IMR-90 (cell line): ENCODE data around the gene IGF2R. TPM values are rescaled to one million over a fixed set of nuclear protein-coding genes. Genes with fewer than 3 reads are reported as not detected.

Experiments used
- ATAC-seq: fragments of 200-7000 bp; cut with Tn5 transposase; 2 replicates; pipeline ENCODE4 v1.9.1; 2020; ENCODE audit warnings: low read depth, mild to moderate bottlenecking, moderate library complexity
- BruUV-seq: library from RNA; stranded (reverse); fragments of 400-500 nt; replicated peaks from 2 replicates; lab custom pipeline; 2021; lab: Mats Ljungman, UMichigan
- CTCF ChIA-PET: fragments of 300-600 bp; formaldehyde crosslinking; extraction: SDS; loops from one replicate; lab custom pipeline; 2021; ENCODE audit warnings: antibody characterized with exemption; lab: Yijun Ruan, JAX
- POLR2A ChIA-PET: fragments of 300-600 bp; sonication (Branson Sonifier 250); formaldehyde crosslinking; loops from one replicate; lab custom pipeline; 2022; ENCODE audit warnings: antibody characterized with exemption; ENCODE audit not compliant: unreplicated experiment; lab: Charles Lee
- DNase-seq: peaks from one replicate; pipeline ENCODE4 v3.0.0; 2013
- H2AFZ ChIP-seq: replicated peaks from 2 replicates; pipeline ENCODE3; 2013; ENCODE audit warnings: low read length, mild to moderate bottlenecking; ENCODE audit not compliant: poor library complexity
- H2AK5ac ChIP-seq: 2 replicates; pipeline ENCODE4 v1.6.1; 2013; ENCODE audit warnings: low read depth, low read length, inconsistent platforms
- H2AK9ac ChIP-seq: replicated peaks from 2 replicates; pipeline ENCODE3; 2013; ENCODE audit warnings: mild to moderate bottlenecking, low read depth, low read length, moderate library complexity; ENCODE audit not compliant: poor library complexity
- H2BK120ac ChIP-seq: 2 replicates; pipeline ENCODE4 v1.6.1; 2013; ENCODE audit warnings: low read depth, low read length, inconsistent platforms
- H2BK15ac ChIP-seq: 3 replicates; pipeline ENCODE4 v1.6.1; 2013; ENCODE audit warnings: low read depth, low read length, inconsistent platforms
- H2BK20ac ChIP-seq: 2 replicates; pipeline ENCODE4 v1.6.1; 2013; ENCODE audit warnings: low read depth, mild to moderate bottlenecking, inconsistent platforms, low read length, moderate library complexity
- H2BK5ac ChIP-seq: 2 replicates; pipeline ENCODE4 v1.6.1; 2013; ENCODE audit warnings: mild to moderate bottlenecking, low read depth, low read length, inconsistent platforms; ENCODE audit not compliant: poor library complexity, severe bottlenecking
- H3K14ac ChIP-seq: replicated peaks from 2 replicates; pipeline ENCODE4 v1.6.1; 2013; ENCODE audit warnings: low read depth, low read length, inconsistent platforms
- H3K18ac ChIP-seq: 2 replicates; pipeline ENCODE4 v1.6.1; 2013; ENCODE audit warnings: low read depth, low read length, control low read depth
- H3K23ac ChIP-seq: 2 replicates; pipeline ENCODE4 v1.6.1; 2013; ENCODE audit warnings: low read depth, low read length, inconsistent platforms
- H3K27ac ChIP-seq: 2 replicates; pipeline ENCODE4 v1.5.1; 2013; ENCODE audit warnings: mild to moderate bottlenecking, control low read depth, low read length; ENCODE audit not compliant: insufficient read depth
- H3K27me3 ChIP-seq: 2 replicates; pipeline ENCODE4 v1.6.1; 2013; ENCODE audit warnings: low read length; ENCODE audit not compliant: control insufficient read depth, insufficient read depth
- H3K36me3 ChIP-seq: 2 replicates; pipeline ENCODE4 v1.6.1; 2013; ENCODE audit warnings: low read length, mixed read lengths; ENCODE audit not compliant: control insufficient read depth, insufficient read depth
- H3K4ac ChIP-seq: 2 replicates; pipeline ENCODE4 v1.6.1; 2013; ENCODE audit warnings: low read depth, low read length, inconsistent platforms
- H3K4me1 ChIP-seq: 2 replicates; pipeline ENCODE4 v1.6.1; 2013; ENCODE audit warnings: low read length, mixed read lengths; ENCODE audit not compliant: control insufficient read depth, insufficient read depth
- H3K4me2 ChIP-seq: 2 replicates; pipeline ENCODE4 v1.6.1; 2013; ENCODE audit warnings: low read depth, mild to moderate bottlenecking, control low read depth, low read length, moderate library complexity
- H3K4me3 ChIP-seq: 2 replicates; pipeline ENCODE4 v1.5.1; 2013; ENCODE audit warnings: low read depth, mild to moderate bottlenecking, control low read depth, low read length, moderate library complexity; ENCODE audit not compliant: insufficient read depth
- H3K56ac ChIP-seq: 2 replicates; pipeline ENCODE4 v1.6.1; 2013; ENCODE audit warnings: low read length, inconsistent platforms; ENCODE audit not compliant: insufficient read depth; ENCODE audit errors: extremely low read depth
- H3K79me1 ChIP-seq, 2 experiments: 2 replicates each; pipeline ENCODE4 v1.6.1; 2013; ENCODE audit warnings: low read length in 2 of 2, inconsistent platforms in 1 of 2, low read depth in 1 of 2
- H3K9ac ChIP-seq: 2 replicates; pipeline ENCODE4 v1.6.1; 2013; ENCODE audit warnings: low read depth, low read length, control low read depth
- H3K9me1 ChIP-seq: 2 replicates; pipeline ENCODE4 v1.6.1; 2013; ENCODE audit warnings: low read length, inconsistent platforms; ENCODE audit not compliant: insufficient read depth
- H3K9me3 ChIP-seq: 2 replicates; pipeline ENCODE4 v1.6.1; 2013; ENCODE audit warnings: low read length; ENCODE audit not compliant: control insufficient read depth, insufficient read depth
- H4K20me1 ChIP-seq: 2 replicates; pipeline ENCODE4 v1.6.1; 2013; ENCODE audit warnings: low read length, inconsistent platforms; ENCODE audit not compliant: insufficient read depth
- H4K5ac ChIP-seq: 2 replicates; pipeline ENCODE4 v1.6.1; 2013; ENCODE audit warnings: mild to moderate bottlenecking, low read depth, low read length, control low read depth
- H4K8ac ChIP-seq, 2 experiments: 2 replicates each; pipeline ENCODE4 v1.6.1; 2013; ENCODE audit warnings: low read depth in 2 of 2, low read length in 2 of 2, control low read depth in 1 of 2, inconsistent platforms in 1 of 2
- H4K91ac ChIP-seq: 2 replicates; pipeline ENCODE4 v1.6.1; 2013; ENCODE audit warnings: low read depth, low read length, inconsistent platforms; ENCODE audit not compliant: insufficient read depth
- MXI1 ChIP-seq: IDR thresholded peaks from 2 replicates; pipeline ENCODE4 v1.6.1; 2012; ENCODE audit warnings: low read depth, mild to moderate bottlenecking, low read length, moderate library complexity, borderline replicate concordance
- WGBS, 2 experiments: methylation state at CpG; one replicate each; pipeline versions ENCODE4 v1.1.5 to v1.1.7; 2013; ENCODE audit warnings: missing lambda C conversion rate in 2 of 2; ENCODE audit not compliant: insufficient read length in 1 of 2; ENCODE audit errors: extremely low coverage in 2 of 2; 5-methylcytosine and 5-hydroxymethylcytosine counted together
- dilution Hi-C: fragments of 300-500 bp; cut with HindIII; formaldehyde crosslinking; loops from one replicate; pipeline ENCODE4 v1.14.3; 2018; ENCODE audit warnings: low sequenced_read_pairs; ENCODE audit not compliant: unreplicated experiment
- in situ Hi-C: fragments of 300-500 bp; cut with MboI; formaldehyde crosslinking; loops from 3 replicates; pipeline ENCODE4 v1.14.3; 2019; ENCODE audit warnings: low sequenced_read_pairs, inconsistent platforms, mixed read lengths
- intact Hi-C: fragments of 100-400 bp; cut with micrococcal nuclease; formaldehyde crosslinking; loops from 2 replicates; pipeline ENCODE4 v1.10.0; 2022
- polyA plus RNA-seq, 3 experiments: library from polyadenylated mRNA; depleted of rRNA; stranded (reverse); fragments of >200 nt; gene quantifications; 2 replicates each; pipeline ENCODE4 v1.2.3, GENCODE V29; 2012; ENCODE audit warnings: low replicate concordance in 1 of 3
- total RNA-seq: library from RNA; depleted of rRNA; stranded (reverse); fragments of >200 nt; gene quantifications from 2 replicates; pipeline ENCODE4 v1.2.3, GENCODE V29; 2012
- TF ChIP-seq, protein P1 (sequence below): fragments of 150-350 bp; IDR thresholded peaks from 2 replicates; pipeline ENCODE4 v1.6.1; 2017; ENCODE audit warnings: mild to moderate bottlenecking, antibody characterized with exemption, low read length, low read depth

Gene IGF2R
- total and polyA plus RNA-seq, 2 of the 4 experiments (the other 2 are of a cell fraction), result 33.2 to 41.4 TPM

GRCh38 chr6:160031442-160031841 is 62.6 kb downstream of the IGF2R start:
- peaks cover 8% of the 10 kb centered on the region for H3K4me1 ChIP-seq
- POLR2A ChIA-PET, result no interaction called here
- H3K23ac ChIP-seq, result no peak overlapping the region
- peak overlapping the region; percentile 28; the same call in 1 of the 2 replicates for H2BK20ac ChIP-seq
- 0 out of 4 replicates have a peak overlapping the region, but pooled peaks of 1 of the 2 experiments have one; percentile 4 for H4K8ac ChIP-seq
- peak; percentile 63 for DNase-seq
- ATAC-seq, result no peak
- no peak overlapping the region for H4K91ac ChIP-seq
- no peak overlapping the region for H3K27ac ChIP-seq
- H3K79me1 ChIP-seq, result peaks cover 11 to 42% of the 10 kb centered on the region in 2 experiments; a peak in 2 of 4 replicates
- intact Hi-C loops, result loop anchor here (2.0 kb wide), 1 partner anchor 51 kb away; no protein-coding TSS in a partner anchor
- no peak overlapping the region for H3K9ac ChIP-seq
- H2AK5ac ChIP-seq, result no peak overlapping the region; the same call in 1 of the 2 replicates
- 72% methylated on average over 6 of the region's 8 CpGs; no CpG with 5 or more reads in 1 of the 2 experiments for WGBS, 2 experiments
- H3K27me3 ChIP-seq, result no peaks in the 10 kb centered on the region
- TF ChIP-seq, protein P1, sequence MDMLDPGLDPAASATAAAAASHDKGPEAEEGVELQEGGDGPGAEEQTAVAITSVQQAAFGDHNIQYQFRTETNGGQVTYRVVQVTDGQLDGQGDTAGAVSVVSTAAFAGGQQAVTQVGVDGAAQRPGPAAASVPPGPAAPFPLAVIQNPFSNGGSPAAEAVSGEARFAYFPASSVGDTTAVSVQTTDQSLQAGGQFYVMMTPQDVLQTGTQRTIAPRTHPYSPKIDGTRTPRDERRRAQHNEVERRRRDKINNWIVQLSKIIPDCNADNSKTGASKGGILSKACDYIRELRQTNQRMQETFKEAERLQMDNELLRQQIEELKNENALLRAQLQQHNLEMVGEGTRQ, result peak; percentile 69
- no peak for TF ChIP-seq MXI1
- H2BK15ac ChIP-seq, result no peak overlapping the region
- no peak overlapping the region; the same call in 1 of the 2 replicates for H2BK120ac ChIP-seq
- H2AK9ac ChIP-seq, result peak overlapping the region; percentile 73
- H2BK5ac ChIP-seq, result no peak overlapping the region
- H3K9me3 ChIP-seq, result no peaks in the 10 kb centered on the region
- H3K36me3 ChIP-seq, result peaks cover 61% of the 10 kb centered on the region
- H3K4ac ChIP-seq, result no peak overlapping the region; the same call in 1 of the 2 replicates
- in situ Hi-C loops, result no loop called here
- CTCF ChIA-PET, result no interaction called here
- no peak overlapping the region for H3K4me3 ChIP-seq
- peaks cover 27% of the 10 kb centered on the region for H3K9me1 ChIP-seq
- H2AFZ ChIP-seq, result peak overlapping the region; percentile 5
- no peak overlapping the region for H3K18ac ChIP-seq
- BruUV-seq, result no TSS peak
- no peak overlapping the region for H3K56ac ChIP-seq
- H4K20me1 ChIP-seq, result no peaks in the 10 kb centered on the region
- dilution Hi-C loops, result no loop called here
- H4K5ac ChIP-seq, result no peak overlapping the region
- H3K14ac ChIP-seq, result no peak overlapping the region
- no peak overlapping the region for H3K4me2 ChIP-seq
